ENCODE results near the gene MSMB. TPM values are rescaled to one million over a fixed set of nuclear protein-coding genes. Genes with fewer than 3 reads are reported as not detected.
"Not testable (repeated sequence)": the region's sequence is repeated elsewhere in the genome, so short reads cannot be mapped to it uniquely, and the experiment has no call there.

The MSMB gene, protein sequence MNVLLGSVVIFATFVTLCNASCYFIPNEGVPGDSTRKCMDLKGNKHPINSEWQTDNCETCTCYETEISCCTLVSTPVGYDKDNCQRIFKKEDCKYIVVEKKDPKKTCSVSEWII
- not detected in 2 replicates for total RNA-seq (2014; rRNA removed; shearing (Covaris generic))

DNA sequence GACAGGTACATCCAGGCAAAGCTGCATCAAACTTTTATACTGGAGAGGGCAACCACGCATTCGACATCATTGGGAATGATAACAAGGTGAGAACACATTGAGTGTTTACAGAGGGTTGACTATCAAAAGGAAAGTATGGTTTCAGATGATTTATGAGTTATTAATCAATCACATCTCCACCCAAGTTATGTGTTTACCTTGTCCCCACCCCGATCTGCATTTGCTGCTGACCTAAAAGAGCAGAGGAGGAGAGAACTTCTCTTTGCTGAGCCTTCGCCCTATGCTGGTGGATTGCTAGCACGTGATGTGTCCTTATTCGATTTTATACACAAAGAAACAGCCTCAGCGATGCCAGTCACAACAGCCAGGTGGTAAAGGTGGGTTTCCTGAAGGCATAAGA is at the start of gene MSMB:
MSMB (minus strand) TSS at position 9 of the 400 bp plus-strand sequence. CDS start 32 bp downstream, outside the sequence.
- DNase-seq (ENCODE audit: low spot score), result no peak

DNA sequence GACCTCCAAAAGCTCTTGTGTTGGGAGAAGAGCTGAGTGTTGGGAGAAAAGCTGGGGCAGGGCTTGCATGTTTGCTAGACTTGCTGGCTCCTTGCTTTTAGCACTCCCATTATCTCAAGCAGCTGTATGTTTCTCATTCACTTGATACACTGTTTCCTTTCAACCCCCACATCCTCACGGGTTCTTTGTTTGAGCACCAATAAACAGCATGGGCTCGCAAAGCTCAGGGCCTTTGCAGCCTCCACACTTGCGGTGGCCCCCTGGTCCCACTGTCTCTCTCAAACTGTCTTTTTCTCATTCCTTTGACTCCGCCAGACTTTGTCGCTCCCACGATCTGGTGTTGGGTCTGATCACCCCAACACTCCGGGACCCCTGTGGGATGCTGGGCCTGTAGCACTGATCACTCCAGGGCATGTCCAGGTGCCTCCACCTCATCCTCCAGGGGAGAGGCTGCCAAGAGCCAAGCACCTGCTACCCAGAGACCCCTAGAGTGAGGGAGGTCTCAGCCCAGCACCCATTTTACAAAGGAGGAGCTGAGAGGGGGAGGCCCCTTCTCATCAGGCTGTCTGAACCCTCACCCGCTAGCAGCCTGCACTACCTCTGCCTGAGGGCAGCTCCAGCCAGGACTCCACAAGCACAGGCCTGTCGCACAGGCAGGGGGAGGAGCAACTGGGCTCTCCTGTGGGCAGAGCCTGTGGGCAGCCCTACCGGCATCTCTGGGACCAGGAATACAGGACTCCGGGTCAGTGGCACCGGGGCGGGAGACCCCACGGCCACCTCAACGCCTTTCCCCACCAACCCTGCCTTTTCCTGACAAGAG is 49.1 kb upstream of the MSMB start:
- no peak for DNase-seq (ENCODE audit: low spot score)

DNA sequence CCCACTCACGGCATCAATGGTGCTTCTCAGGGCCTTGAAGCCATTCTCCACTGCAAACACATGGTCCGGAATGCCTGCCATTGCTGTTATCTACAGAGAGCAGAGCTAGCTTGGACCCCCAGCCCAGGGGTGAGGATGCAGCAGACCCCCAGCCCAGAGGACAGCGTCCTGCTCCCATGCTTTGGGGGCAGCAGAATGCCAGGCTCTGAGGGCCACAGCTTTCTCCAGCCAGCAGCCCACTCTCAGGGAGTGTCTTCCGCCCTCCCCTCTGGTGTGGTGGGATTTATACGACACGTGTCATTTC is 48.1 kb upstream of the MSMB start:
- no peak for DNase-seq (ENCODE audit: low spot score)

DNA sequence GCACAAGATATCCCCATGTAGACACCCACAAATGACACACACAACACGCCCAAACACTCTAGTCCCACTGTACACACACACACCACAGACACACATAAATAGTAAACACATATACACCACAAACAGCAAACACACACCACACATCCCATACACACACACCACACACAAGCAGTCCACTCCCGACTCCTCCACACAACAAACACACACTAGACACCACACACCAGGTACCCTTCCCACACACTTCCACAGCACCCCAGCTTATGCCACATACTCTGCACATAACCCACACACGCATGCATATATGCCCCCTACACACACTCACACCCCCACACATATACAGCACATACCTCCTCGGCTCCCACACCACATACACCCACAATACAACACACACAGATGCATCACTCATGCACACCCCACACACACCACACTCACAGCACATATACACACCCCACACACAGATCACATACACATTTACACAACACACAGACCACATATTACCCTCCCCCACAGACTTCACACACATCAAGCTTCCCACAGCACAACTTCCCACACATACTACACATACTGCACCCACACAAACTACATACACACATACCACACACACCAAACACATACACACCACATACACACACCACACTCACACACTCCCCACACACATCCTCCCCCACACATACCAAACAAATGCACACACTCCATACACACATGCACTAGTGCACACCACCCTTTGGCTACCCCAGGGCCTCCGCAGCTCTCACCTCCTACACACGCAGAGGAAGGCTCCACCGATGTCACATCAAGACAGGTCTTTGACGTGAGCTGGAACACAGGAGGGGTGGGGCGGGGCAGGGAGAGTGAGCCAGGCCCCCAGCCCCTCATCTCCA is 47.5 kb upstream of the MSMB start:
- DNase-seq (ENCODE audit: low spot score), result not testable (repeated sequence)

DNA sequence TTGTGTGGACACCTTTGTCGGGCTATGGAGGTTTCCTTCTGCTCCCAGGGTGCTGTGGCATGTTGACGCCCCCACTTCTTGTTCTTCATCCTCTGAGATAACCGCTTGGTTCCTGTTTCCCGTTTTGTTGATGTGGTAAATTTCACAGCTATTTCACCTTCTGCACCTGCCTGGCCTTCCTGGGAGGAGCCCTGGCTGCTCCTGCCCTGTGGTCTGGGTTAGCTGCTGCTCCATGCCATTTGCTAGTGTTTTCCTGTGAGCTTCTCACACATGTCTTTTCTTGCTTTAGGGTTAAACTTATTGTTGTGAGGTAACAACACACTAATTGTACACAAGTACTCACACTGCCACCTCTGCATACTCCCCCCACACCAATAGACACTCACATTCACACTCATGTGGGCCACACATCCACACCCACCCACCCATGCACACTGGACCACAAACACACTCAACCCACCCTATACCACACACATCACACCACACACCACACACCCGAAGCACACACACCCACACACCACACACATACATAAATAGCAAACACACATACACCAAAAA is 46.5 kb upstream of the MSMB start:
- no peak for DNase-seq (ENCODE audit: low spot score)

DNA sequence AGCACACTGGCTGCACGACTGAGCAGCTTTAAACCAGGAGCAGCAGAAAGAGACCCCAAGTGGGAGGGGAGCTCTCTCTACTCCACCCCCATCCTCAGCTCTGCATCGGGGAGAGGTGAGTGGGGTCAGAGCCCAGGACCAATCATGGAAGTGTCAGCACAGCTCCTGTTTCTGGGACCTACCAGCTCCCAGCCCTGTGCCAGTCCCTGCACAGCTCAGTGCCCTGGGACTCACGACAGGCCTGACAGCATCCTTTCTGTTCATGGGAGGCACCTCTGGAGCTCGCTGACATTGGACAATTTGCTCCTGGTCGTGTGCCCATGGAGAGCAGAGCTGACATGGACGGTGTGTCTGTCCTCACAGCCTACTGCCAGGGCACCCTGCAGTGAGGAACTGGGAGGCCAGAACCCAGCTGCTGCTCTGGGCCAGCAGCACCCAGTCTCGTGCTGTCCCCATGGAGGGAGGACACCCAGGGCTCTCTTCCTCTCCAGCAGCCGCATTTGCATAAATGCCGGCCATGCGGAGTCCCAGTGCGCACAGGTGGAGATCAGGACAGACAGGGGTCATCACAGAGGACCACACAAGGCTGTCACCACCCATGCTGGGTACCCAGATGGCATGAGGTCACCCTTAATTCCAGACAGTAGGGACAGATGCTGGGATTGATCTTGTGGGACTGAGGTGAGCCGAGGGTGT is 45.9 kb upstream of the MSMB start:
- DNase-seq (ENCODE audit: low spot score), result no peak

DNA sequence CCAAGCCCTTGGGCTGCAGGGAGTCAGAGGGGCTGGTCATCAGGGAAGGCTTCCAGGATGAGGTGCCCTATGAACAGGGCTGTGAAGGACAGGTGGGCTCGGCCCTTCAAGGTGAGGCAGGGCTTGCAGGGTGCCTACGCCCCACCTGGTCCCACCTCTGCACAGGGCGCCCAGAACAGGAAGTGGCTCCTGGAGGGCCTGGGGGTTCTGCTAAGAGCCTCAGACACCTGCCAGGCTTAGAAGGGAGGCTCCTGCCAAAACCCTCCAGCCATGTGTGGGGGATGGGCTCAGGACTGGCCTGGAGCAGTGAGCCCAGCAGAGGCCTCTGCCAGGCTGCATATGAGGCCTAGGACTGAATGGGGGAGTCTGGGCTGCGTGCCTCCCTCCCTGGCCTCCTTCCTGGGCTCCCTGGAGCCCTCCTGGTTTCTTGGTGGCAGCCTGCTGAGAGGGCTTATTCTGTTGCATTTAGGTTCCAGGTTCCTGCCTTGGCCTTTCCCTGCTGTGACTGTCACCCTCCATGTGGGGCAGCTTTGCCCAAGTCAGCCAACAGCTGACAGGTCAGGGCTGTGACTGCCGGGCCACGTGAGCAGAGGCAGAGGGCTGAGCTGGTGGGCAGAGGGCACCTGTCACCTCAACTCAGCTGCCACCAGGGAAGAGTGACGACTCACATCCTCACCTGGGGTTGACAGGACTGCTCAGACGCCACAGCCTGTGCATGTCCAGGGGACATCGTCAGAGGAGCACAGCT is 45.2 kb upstream of the MSMB start:
- no peak for DNase-seq (ENCODE audit: low spot score)

DNA sequence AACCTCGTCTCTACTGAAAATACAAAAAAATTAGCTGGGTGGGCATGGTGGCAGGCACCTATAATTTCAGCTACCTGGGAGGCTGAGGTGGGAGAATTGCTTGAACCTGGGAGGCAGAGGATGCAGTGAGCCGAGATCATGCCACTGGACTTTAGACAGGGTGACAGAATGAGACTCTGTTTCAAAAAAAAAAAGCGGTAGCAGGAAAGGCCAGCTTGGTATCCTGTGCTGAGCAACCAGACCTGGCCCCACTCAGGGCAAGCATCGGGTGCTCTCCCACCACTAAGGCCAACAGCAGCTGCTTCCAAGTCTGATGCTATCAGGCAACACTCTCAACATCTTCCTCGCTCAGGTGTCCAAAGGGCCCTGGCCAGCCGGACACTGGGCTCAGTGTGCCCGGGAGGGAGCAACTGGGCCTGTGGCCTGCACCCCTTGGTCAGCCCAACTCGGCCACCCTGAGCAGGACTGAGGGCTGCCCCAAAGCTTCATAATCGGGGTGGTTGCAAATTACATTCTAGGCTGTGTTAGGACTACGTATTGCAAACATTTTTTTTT is 44.3 kb upstream of the MSMB start:
- no peak for DNase-seq (ENCODE audit: low spot score)

DNA sequence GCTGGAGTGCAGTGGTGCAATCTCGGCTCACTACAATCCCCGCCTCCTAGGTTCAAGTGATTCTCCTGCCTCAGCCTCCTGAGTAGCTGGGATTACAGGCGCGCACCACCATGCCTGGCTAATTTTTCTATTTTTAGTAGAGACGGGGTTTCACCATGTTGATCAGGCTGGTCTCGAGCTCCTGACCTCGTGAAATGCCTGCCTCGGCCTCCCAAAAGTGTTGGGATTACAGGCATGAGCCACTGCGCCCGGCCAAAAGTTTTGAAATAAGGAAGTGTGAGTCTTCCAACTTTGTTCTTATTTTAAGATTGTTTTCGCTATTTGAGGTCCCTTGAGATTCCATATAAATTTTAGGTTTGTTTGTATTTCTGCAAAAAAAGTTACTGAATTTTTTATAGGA is 41.3 kb upstream of the MSMB start:
- DNase-seq (ENCODE audit: low spot score), result not testable (repeated sequence)

DNA sequence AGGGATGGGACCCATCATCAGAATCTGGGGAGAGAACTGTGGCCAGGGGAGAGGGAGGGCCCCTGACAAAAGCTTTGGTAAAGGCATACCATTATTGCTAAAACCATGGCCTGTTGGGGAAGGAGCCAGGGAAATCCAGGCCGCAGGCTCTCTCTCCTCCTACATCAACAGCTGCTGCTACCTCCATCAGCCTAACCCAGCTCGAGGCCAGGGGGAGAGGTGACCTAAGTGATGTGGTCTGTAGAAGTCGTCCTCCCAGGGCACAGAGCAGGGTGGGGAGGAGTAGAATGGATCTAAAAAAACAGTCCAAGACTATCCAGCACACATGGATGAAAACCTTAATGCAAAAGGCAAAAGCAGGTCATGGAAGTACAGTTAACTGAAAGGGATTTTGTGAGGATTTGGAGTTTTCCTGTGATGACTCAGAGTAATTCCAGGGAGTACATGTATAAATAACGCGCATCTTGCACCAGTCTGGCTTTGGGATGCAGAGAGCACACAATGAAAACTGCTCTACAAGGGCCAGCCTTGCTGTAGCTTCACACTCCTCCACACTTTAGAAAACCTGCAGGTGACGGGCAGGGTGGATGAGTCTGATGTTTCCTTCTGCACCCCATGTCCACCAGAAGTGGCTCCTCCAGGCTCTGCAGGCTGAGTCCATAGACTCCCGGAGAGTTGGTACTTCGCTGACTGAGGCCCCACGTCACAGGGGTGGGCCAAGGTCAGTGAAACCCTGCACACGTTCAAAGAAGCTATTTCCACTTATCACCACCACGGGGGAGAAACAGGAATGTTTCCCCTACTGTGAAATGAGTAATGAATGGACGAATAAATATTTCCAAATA is 38.5 kb upstream of the MSMB start:
- DNase-seq (ENCODE audit: low spot score), result no peak

DNA sequence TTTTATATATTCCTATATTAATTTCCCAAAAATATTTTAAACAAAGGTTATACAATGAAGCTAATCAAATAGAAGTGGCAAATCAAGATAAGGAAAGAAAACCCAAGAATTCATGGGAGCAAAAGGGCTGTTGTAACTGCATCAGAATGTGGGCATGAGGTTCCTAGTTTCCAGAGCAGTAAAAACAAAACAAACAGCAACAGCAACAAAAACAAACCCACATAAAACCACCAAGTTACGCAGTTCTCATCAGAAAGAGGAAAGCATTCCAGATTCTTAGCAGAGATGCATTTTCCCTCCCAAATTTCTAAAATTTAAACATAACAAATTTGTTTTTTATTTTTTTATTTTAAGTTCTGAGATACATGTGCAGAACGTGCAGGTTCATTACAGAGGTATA is 34.8 kb upstream of the MSMB start:
- DNase-seq (ENCODE audit: low spot score), result no peak

DNA sequence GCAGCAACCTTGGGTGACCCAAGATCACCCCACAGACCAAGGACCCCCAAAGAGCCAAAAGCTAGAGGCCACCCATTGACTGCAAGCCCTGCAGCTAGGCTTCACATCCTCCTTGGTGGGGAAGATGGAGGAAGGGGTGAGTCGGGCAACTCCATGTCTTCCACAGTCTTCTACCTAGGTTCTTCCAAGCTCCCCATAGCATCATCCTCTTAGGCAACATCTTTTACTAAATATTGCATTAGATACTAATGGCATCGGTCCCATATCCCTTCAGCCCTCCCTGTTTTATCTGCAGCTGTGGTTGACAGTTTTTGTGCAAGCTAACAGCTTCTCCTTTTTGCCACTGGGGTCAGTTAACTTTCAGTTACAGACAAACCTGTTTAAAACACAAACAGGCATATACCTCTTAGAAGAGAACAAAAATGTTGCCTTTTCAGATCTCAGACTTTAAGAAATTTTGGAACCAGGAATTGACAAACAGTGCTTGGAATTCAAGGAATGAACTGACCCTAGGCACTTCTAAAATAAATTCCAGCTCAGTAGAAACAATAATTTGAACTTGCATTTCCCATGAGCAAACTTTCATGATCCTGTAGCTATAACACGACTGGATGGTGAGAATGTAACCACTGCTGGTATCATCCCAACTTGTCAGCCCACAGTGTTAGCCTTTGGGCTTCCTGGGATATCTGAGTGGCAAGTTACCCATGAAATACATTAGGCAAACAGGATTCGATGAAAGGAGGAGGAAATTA is 33.9 kb upstream of the MSMB start:
- DNase-seq (ENCODE audit: low spot score), result no peak

DNA sequence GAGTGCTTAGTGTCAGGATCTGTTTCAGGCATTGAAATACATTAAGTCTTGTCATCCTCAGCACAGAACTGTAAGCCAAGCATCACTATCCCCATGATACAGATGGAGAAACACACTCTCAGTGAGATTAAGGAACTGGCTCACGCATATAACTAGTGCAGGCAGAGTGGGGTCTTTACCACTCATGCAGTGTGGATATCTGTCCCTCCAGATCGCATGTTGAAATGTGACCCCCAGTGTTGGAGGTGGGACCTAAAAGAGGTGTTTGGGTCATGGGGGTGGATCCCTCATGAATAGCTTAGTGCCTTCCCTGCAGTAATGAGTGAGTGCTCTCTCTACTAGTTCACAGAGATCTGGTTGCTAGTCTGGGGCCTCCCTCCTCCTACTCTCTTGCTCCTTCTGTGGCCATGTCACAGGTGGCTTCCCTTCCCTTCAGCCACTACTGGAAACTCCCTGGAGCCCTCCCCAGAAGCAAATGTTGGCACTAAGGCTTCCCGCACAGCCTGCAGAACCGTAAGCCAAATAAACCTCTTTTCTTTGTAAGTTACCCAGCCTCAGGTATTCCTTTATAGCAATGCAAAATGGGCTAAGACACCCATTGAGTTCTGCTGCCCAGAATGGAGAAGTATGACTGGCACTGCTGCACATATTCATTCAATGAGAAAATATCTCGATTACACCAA is 31.8 kb upstream of the MSMB start:
- no peak for DNase-seq (ENCODE audit: low spot score)

DNA sequence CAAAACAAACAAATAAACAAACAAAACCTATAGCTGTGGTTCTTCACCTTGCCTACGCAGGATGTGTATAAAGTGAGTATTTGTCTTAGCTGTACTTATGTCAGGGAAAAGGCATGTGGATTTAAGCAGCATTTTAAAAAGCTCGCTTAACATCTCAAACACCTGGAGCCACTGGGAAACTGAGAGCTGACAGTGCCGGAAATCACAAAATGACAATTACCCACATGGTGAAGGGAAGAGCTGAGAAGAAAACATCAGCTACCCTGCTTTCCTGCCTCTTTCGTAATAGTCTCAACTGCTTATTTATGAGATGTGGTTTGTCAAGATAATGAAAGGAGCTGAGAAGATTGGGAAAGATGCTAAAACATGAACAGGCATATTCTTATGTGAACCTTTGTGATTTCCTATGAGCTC is 31.1 kb upstream of the MSMB start:
- DNase-seq (ENCODE audit: low spot score), result no peak

DNA sequence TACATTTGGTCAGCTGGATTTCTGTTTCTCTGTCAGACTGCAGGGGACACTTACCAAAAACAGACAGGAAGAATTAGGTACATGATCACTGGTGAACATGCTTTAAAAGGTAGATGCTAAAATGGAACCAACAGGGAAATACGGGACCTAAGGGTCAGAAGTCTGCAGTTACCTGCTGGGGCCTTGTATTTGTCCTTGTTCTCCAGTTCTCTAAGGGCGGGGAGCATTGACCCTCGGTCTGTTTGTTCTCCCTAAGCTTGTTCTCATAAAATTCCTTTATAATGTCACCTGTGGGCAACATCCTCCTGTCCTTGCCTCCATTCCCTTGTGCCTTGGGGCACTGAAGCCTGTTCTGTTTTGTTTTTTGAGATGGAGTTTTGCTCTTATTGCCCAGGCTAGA is 29.8 kb upstream of the MSMB start:
- no peak for DNase-seq (ENCODE audit: low spot score)

DNA sequence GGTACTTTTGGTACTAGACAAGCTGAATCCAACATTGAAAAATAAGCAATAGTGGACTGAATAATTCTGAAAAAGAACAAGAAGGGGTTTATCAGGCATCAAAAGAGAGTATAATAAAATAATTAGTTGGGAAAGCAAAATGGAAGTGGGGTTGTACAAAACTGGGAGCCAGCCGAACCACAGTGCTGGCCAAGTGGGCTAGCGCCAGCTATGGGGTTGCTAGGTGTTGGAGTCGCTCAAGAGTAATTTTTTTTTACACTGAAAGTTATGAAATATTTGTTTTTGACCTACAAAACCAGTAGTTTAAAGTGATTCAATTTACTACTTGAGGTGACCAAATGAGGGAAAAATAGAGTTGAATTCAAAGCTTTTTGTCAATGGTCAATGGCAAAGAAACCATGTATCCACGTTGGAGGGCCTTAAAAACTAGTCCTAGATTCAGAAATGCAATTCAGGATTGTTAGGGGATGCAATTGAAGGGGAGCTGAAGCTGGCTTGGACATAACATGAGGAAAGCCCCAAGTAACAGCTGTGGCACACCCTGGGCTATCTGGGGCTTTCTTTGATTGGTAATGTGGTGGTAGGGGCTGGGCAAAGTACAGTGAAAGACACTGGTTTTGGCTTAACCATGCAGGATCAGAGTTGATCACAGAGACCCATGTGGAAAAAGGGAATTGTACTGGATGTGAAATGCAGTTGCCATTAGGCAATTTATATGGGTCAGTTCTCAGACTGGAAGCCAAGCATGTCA is 28.3 kb upstream of the MSMB start:
- no peak for DNase-seq (ENCODE audit: low spot score)

DNA sequence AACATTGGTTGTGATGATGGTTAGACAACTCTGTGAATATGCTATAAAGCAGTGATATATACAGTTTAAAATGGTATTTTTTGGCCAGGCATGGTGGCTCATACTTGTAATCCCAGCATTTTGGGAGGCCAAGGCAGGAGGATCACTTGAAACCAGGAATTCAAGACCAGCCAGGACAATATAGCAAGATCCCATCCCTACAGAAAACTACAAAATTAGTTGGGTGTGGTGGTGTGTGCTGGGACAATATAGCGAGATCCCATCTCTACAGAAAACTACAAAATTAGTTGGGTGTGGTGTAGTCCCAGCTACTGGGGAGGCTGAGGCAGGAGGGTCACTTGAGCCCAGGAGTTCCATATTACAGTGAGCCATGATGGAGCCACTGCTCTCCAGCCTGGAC is 27.5 kb upstream of the MSMB start:
- DNase-seq (ENCODE audit: low spot score), result no peak

DNA sequence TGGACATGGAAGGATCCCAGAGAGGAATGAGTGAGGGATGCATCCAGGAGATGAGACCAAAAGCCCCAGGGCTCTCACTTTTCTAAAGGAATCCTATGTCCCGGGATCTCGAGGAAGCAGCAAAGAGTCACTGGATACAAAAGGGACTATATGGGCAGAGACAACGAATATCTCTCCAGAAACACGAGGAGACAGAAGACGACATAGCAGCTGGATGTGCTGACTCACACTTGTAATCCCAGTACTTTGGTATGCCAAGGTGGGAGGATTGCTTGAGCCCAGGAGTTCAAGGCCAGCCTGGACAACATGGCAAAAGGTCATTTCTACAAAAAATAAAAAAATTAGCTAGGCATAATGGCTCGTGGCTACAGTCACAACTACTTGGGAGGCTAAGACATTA is 24.7 kb upstream of the MSMB start:
- no peak for DNase-seq (ENCODE audit: low spot score)

Measured in A172 (cell line).